GM21717 (cell line): ENCODE results near the gene LBH.
A peak's percentile ranks its signal among the peaks of the same experiment; 100 is the strongest.

Source experiments
- ATAC-seq: cut with Tn5 transposase; IDR thresholded peaks from one replicate; pipeline ENCODE4 v1.9.1; 2021; ENCODE audit warnings: mild to moderate bottlenecking, moderate library complexity; ENCODE audit not compliant: unreplicated experiment

The LBH gene

GRCh38 chr2:30231212-30231995, at the start of gene LBH:
Gene LBH (plus strand): TSS chr2:30231534. CDS start chr2:30231739, 205 bp downstream.
- ATAC-seq = peak; percentile 41

GRCh38 chr2:30184035-30184434, 47.3 kb upstream of the LBH start:
- ATAC-seq = no peak

GRCh38 chr2:30185178-30185577, 46.2 kb upstream of the LBH start:
- no peak for ATAC-seq

- no peak for ATAC-seq
Measured at GRCh38 chr2:30188292-30188691, 43.0 kb upstream of the LBH start.

GRCh38 chr2:30190637-30191036, 40.7 kb upstream of the LBH start:
- ATAC-seq = no peak

GRCh38 chr2:30191107-30191506, 40.2 kb upstream of the LBH start:
- no peak for ATAC-seq

GRCh38 chr2:30191819-30192271, 39.5 kb upstream of the LBH start:
- ATAC-seq = no peak

- no peak for ATAC-seq
Measured at GRCh38 chr2:30192314-30192713, 39.0 kb upstream of the LBH start.

- ATAC-seq = no peak
Measured at GRCh38 chr2:30193104-30193681, 38.1 kb upstream of the LBH start.

GRCh38 chr2:30194421-30194820, 36.9 kb upstream of the LBH start:
- ATAC-seq = no peak

GRCh38 chr2:30195016-30195415, 36.3 kb upstream of the LBH start:
- ATAC-seq = no peak

- no peak for ATAC-seq
Measured at GRCh38 chr2:30197570-30198192, 33.7 kb upstream of the LBH start.

- ATAC-seq = no peak
Measured at GRCh38 chr2:30201990-30202389, 29.3 kb upstream of the LBH start.

GRCh38 chr2:30203156-30203555, 28.2 kb upstream of the LBH start:
- no peak for ATAC-seq

GRCh38 chr2:30204281-30204680, 27.1 kb upstream of the LBH start:
- no peak for ATAC-seq

GRCh38 chr2:30205456-30205855, 25.9 kb upstream of the LBH start:
- no peak for ATAC-seq

- ATAC-seq = no peak
Measured at GRCh38 chr2:30206461-30207430, 24.6 kb upstream of the LBH start.

GRCh38 chr2:30208453-30208852, 22.9 kb upstream of the LBH start:
- no peak for ATAC-seq

- ATAC-seq = no peak
Measured at GRCh38 chr2:30209227-30209626, 22.1 kb upstream of the LBH start.

GRCh38 chr2:30213326-30213725, 18.0 kb upstream of the LBH start:
- ATAC-seq = no peak

GRCh38 chr2:30213907-30214463, 17.3 kb upstream of the LBH start:
- no peak for ATAC-seq
